ENCODE data around the gene ATR.
A peak's percentile ranks its signal among the peaks of the same experiment; 100 is the strongest.

The ATR gene

GRCh38 chr3:142523921-142524566, 54.5 kb downstream of the ATR start:
- no peak for DNase-seq (ENCODE audit: low spot score)

GRCh38 chr3:142509079-142509478, 69.5 kb downstream of the ATR start:
- DNase-seq (ENCODE audit: low spot score), result no peak

GRCh38 chr3:142507241-142507640, 71.3 kb downstream of the ATR start:
- no peak for DNase-seq (ENCODE audit: low spot score)

GRCh38 chr3:142502187-142502985, 76.1 kb downstream of the ATR start:
- no peak for DNase-seq (ENCODE audit: low spot score)

- DNase-seq (ENCODE audit: low spot score), result peak; percentile 42
Measured at GRCh38 chr3:142501004-142501926, 77.3 kb downstream of the ATR start.

GRCh38 chr3:142500211-142500610, 78.3 kb downstream of the ATR start:
- no peak for DNase-seq (ENCODE audit: low spot score)

GRCh38 chr3:142498397-142499180, 79.9 kb downstream of the ATR start:
- DNase-seq (ENCODE audit: low spot score), result no peak

- DNase-seq (ENCODE audit: low spot score), result no peak
Measured at GRCh38 chr3:142497729-142498128, 80.8 kb downstream of the ATR start.

- DNase-seq (ENCODE audit: low spot score), result no peak
Measured at GRCh38 chr3:142495103-142495502, 83.4 kb downstream of the ATR start.

- DNase-seq (ENCODE audit: low spot score), result no peak
Measured at GRCh38 chr3:142492184-142492583, 86.3 kb downstream of the ATR start.

- no peak for DNase-seq (ENCODE audit: low spot score)
Measured at GRCh38 chr3:142489572-142490323, 88.8 kb downstream of the ATR start.

GRCh38 chr3:142484912-142485435, 93.6 kb downstream of the ATR start:
- DNase-seq (ENCODE audit: low spot score), result no peak

GRCh38 chr3:142481196-142481595, 97.3 kb downstream of the ATR start:
- DNase-seq (ENCODE audit: low spot score), result no peak

GRCh38 chr3:142470826-142471225, 107.7 kb downstream of the ATR start:
- DNase-seq (ENCODE audit: low spot score), result no peak

GRCh38 chr3:142468456-142468855, 110.1 kb downstream of the ATR start:
- no peak for DNase-seq (ENCODE audit: low spot score)

- no peak for DNase-seq (ENCODE audit: low spot score)
Measured at GRCh38 chr3:142467768-142468167, 110.8 kb downstream of the ATR start.

- no peak for DNase-seq (ENCODE audit: low spot score)
Measured at GRCh38 chr3:142460689-142461088, 117.8 kb downstream of the ATR start.

GRCh38 chr3:142459929-142460328, 118.6 kb downstream of the ATR start:
- DNase-seq (ENCODE audit: low spot score), result no peak

- DNase-seq (ENCODE audit: low spot score), result no peak
Measured at GRCh38 chr3:142459096-142459495, 119.4 kb downstream of the ATR start.

- no peak for DNase-seq (ENCODE audit: low spot score)
Measured at GRCh38 chr3:142450881-142451280, 127.7 kb downstream of the ATR start.

GRCh38 chr3:142450189-142450588, 128.3 kb downstream of the ATR start:
- no peak for DNase-seq (ENCODE audit: low spot score)

All from LoVo (cell line).